AG04450 (cell line): ENCODE measurements around the gene CDK1. TPM values are rescaled to one million over a fixed set of nuclear protein-coding genes. Genes with fewer than 3 reads are reported as not detected.

Experiments used
- CTCF ChIA-PET: fragments of 300-600, 350-600 bp; formaldehyde crosslinking; extraction: SDS; loops from one replicate; lab custom pipeline; 2022; ENCODE audit warnings: antibody characterized with exemption, inconsistent platforms; lab: Charles Lee
- POLR2A ChIA-PET: fragments of 350-600 bp; formaldehyde crosslinking; extraction: SDS; loops from one replicate; lab custom pipeline; 2021; ENCODE audit warnings: antibody characterized with exemption, inconsistent platforms; lab: Yijun Ruan, JAX
- DNase-seq: peaks from one replicate; pipeline ENCODE4 v3.0.0-alpha.2; 2011; ENCODE audit warnings: low read depth, low spot score
- H3K27ac ChIP-seq: one replicate; pipeline ENCODE4 v1.5.1; 2012; ENCODE audit warnings: low read depth, low read length, control low read depth
- H3K27me3 ChIP-seq: one replicate; pipeline ENCODE4 v1.6.0; 2012; ENCODE audit warnings: low read length; ENCODE audit not compliant: control insufficient read depth, insufficient read depth
- H3K4me3 ChIP-seq: 2 replicates; pipeline ENCODE4 v1.5.1; 2011; ENCODE audit warnings: mild to moderate bottlenecking, low read depth, low read length, control low read depth
- H3K9me3 ChIP-seq: 2 replicates; pipeline ENCODE4 v1.5.1; 2012; ENCODE audit warnings: low read length; ENCODE audit not compliant: control insufficient read depth, insufficient read depth
- CTCF ChIP-seq: IDR thresholded peaks from 2 replicates; pipeline ENCODE4 v1.5.1; 2011; ENCODE audit warnings: low read depth, low read length, control low read depth, inconsistent platforms
- polyA plus RNA-seq: library from polyadenylated mRNA; depleted of rRNA; stranded (reverse); fragments of >200 nt; gene quantifications from 2 replicates; pipeline ENCODE4 v1.2.3, GENCODE V29; 2011

The CDK1 gene
- polyA plus RNA-seq, 1 experiment: 17.9 TPM

DNA sequence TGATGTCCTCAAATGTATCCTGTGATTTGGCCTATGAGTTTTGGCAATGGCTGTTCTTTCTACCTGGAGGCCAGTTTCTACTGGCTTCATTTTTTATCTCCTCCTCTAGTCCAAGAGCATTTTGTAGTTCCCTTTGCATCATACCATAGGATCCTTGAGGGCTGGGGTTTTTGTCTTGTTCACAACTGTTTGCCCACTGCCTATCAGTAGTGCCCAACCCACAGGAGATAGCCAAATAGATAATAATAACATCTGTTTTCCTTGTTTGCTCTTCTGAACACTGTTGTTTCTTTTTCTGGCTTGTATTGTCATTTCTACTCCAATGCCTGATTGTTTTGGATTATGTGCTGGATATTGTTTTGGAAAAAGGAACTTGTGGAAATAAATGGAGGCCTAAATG is 3.4 kb downstream of the CDK1 start:
- POLR2A ChIA-PET: no interaction called here
- CTCF ChIA-PET: no interaction called here
- Histone ChIP-seq H3K4me3 (no peak overlapping the region), H3K27ac (no peak overlapping the region), H3K27me3 (no peaks in the 10 kb centered on the region), H3K9me3 (no peaks in the 10 kb centered on the region; the same call in 1 of the 2 replicates)
- TF ChIP-seq CTCF: no peak
- no peak for DNase-seq

DNA sequence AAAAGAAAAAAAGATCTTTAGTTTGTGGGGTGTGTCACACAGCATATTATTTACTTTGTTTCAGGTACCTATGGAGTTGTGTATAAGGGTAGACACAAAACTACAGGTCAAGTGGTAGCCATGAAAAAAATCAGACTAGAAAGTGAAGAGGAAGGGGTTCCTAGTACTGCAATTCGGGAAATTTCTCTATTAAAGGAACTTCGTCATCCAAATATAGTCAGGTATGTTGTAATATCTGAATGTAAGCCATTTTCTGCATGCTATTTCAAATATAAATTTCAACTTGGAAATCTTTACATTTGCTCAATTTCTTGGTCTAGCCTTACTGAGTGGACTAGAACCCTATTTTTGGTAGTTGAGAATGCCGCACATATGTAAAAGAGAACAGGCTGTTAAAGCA is 6.4 kb downstream of the CDK1 start:
- Histone ChIP-seq H3K4me3 (no peak overlapping the region), H3K27me3 (no peaks in the 10 kb centered on the region), H3K9me3 (no peaks in the 10 kb centered on the region), H3K27ac (no peak overlapping the region)
- TF ChIP-seq CTCF: no peak
- ChIA-PET POLR2A (no interaction called here), CTCF (no interaction called here)
- no peak for DNase-seq

DNA sequence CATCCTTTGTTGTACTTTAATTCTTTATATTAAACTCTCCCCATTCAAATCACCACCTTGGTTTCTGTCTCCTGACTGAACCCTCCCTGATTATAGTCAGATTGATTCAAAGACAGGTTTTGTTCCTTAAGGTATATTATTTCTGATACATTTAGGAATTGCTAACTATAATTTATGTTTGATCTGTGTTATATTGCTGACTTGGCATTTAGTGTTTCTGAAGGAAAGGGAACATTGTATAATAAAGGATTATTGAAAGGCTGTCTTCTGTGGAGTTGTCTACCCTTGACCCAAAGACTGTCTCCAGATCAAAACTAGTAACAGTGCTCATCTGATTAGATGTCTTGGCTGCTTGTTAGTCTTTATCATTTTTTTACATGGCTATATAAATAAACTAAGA is 10.3 kb downstream of the CDK1 start:
- ChIA-PET POLR2A (no interaction called here), CTCF (interaction anchor here (0.9 kb wide), 1 partner anchor 946 kb away, joined by 3 read pairs; no protein-coding TSS in a partner anchor)
- DNase-seq: no peak
- Histone ChIP-seq H3K27ac (no peak overlapping the region), H3K27me3 (no peaks in the 10 kb centered on the region), H3K9me3 (no peaks in the 10 kb centered on the region), H3K4me3 (no peak overlapping the region)
- TF ChIP-seq CTCF: no peak

DNA sequence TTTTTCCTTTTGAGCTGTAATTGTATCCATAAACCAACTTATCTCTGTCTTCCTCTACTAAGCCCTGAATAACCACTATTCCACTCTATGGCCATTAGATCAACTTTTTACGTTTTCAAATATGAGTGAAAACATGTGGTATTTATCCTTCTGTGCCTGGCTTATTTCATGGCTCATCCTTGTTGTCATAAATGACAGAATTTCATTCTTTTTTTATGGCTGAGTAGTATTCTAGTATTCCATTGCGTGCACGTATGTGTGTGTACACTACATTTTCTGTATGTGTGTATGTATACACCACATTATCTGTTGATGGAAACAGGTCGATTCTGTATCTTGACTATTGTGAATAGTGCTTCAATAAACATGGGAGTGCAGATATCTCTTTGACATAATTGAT is 11.1 kb downstream of the CDK1 start:
- no peak overlapping the region for H3K27ac ChIP-seq
- ChIA-PET POLR2A (no interaction called here), CTCF (interaction anchor here (0.6 to 0.9 kb wide), 2 partner anchors 946 to 1625 kb away, joined by 3 read pairs; no protein-coding TSS in a partner anchor)
- no peak overlapping the region for H3K4me3 ChIP-seq
- no peak for TF ChIP-seq CTCF
- H3K9me3 ChIP-seq: no peaks in the 10 kb centered on the region
- no peak for DNase-seq
- no peaks in the 10 kb centered on the region for H3K27me3 ChIP-seq

DNA sequence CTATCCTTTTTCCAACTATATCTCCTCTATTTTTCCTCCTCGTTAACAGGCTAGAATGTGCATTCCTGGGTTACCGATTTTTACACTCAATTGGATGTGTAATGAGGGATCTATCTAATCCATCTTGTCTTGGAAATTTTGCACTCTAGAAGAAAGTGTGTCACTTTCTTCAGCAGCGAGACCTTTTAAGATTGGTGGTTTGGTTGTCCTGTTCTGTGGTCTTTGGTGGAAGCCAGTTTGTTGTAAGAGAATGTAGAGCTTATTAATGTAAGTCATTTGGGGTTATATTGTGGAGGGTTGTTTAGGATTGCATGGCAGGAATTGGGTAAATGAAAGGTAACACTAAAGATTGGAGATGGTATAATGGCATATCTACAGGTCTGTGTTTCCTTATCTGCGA is 16.7 kb downstream of the CDK1 start:
- CTCF ChIA-PET: no interaction called here
- Histone ChIP-seq H3K27me3 (no peaks in the 10 kb centered on the region), H3K4me3 (no peak overlapping the region), H3K9me3 (no peaks in the 10 kb centered on the region), H3K27ac (no peak overlapping the region)
- DNase-seq: no peak
- TF ChIP-seq CTCF: no peak
- POLR2A ChIA-PET: no interaction called here
